GM12878 (cell line): ENCODE results near the gene SERPINB6. TPM values are rescaled to one million over a fixed set of nuclear protein-coding genes. Genes with fewer than 3 reads are reported as not detected.

ENCODE experiments used
- ATAC-seq: fragments of 200-7000 bp; cut with Tn5 transposase; 3 replicates; pipeline ENCODE4 v1.9.1; 2020; ENCODE audit warnings: mild to moderate bottlenecking, moderate library complexity
- BruUV-seq: library from RNA; stranded (reverse); fragments of 400-500 nt; replicated peaks from 2 replicates; lab custom pipeline; 2021; lab: Mats Ljungman, UMichigan
- CTCF ChIA-PET: fragments of 300-600 bp; sonication (Branson Sonifier 250); formaldehyde crosslinking; extraction: SDS; loops from one replicate; lab custom pipeline; 2021; ENCODE audit warnings: inconsistent platforms; lab: Yijun Ruan, JAX
- POLR2A ChIA-PET: fragments of 350-600 bp; formaldehyde crosslinking; extraction: SDS; loops from one replicate; lab custom pipeline; 2021; ENCODE audit warnings: inconsistent platforms; lab: Charles Lee
- RAD21 ChIA-PET: fragments of 300-600 bp; sonication (Branson Sonifier 250); formaldehyde crosslinking; loops from one replicate; lab custom pipeline; 2023; ENCODE audit warnings: antibody characterized with exemption; ENCODE audit not compliant: unreplicated experiment; lab: Charles Lee
- SMC1A ChIA-PET: fragments of 300-600 bp; sonication (Branson Sonifier 250); formaldehyde crosslinking; loops from one replicate; lab custom pipeline; 2023; ENCODE audit not compliant: unreplicated experiment, uncharacterized antibody; lab: Charles Lee
- DNase-seq: peaks from one replicate; pipeline ENCODE4 v3.0.0-alpha.2; 2011; ENCODE audit warnings: low read depth, low spot score
- FAIRE-seq: peaks from 3 replicates; lab custom pipeline; 2011; peaks lifted over from hg19 to GRCh38; lab: Jason Lieb, UNC
- H2AFZ ChIP-seq: 2 replicates; pipeline ENCODE4 v1.6.0; 2011; ENCODE audit warnings: low read depth, low read length, control low read depth; ENCODE audit not compliant: control insufficient read depth
- H3K27ac ChIP-seq: 2 replicates; pipeline ENCODE4 v1.5.1; 2011; ENCODE audit warnings: control low read depth; ENCODE audit not compliant: control insufficient read depth, insufficient read depth
- H3K27me3 ChIP-seq, 2 experiments: replicated peaks in 1 of 2; 2 replicates each; pipeline versions ENCODE4 v1.6.0 to v1.6.1; 2011; ENCODE audit warnings: low read length in 1 of 2; ENCODE audit not compliant: control insufficient read depth in 2 of 2, insufficient read depth in 2 of 2
- H3K36me3 ChIP-seq, 2 experiments: 2 replicates each; pipeline ENCODE4 v1.5.1; 2011; ENCODE audit warnings: low read length in 1 of 2; ENCODE audit not compliant: control insufficient read depth in 2 of 2, insufficient read depth in 2 of 2
- H3K4me1 ChIP-seq: 2 replicates; pipeline ENCODE4 v1.6.1; 2011; ENCODE audit warnings: mild to moderate bottlenecking, low read length, moderate library complexity, mixed read lengths; ENCODE audit not compliant: control insufficient read depth, insufficient read depth
- H3K4me2 ChIP-seq: 2 replicates; pipeline ENCODE4 v1.6.0; 2011; ENCODE audit warnings: control low read depth; ENCODE audit not compliant: control insufficient read depth, insufficient read depth
- H3K4me3 ChIP-seq: fragments of 200-600 bp; sonication (generic); 2 replicates; pipeline ENCODE4 v1.5.1; 2016
- H3K79me2 ChIP-seq: 2 replicates; pipeline ENCODE4 v1.6.0; 2011; ENCODE audit warnings: low read length; ENCODE audit not compliant: control insufficient read depth, insufficient read depth
- H3K9ac ChIP-seq: 2 replicates; pipeline ENCODE4 v1.8.0; 2011; ENCODE audit warnings: low read length, control low read depth, mixed read lengths; ENCODE audit not compliant: control insufficient read depth, insufficient read depth
- H3K9me3 ChIP-seq: replicated peaks from 3 replicates; pipeline ENCODE4 v1.5.1; 2011; ENCODE audit warnings: mild to moderate bottlenecking, low read length; ENCODE audit not compliant: control insufficient read depth, insufficient read depth
- H4K20me1 ChIP-seq: 2 replicates; pipeline ENCODE4 v1.6.0; 2011; ENCODE audit not compliant: control insufficient read depth, insufficient read depth
- ATF7 ChIP-seq: fragments of 450-650 bp; IDR thresholded peaks from 2 replicates; pipeline ENCODE4 v1.6.1; 2016; ENCODE audit warnings: low read depth, mild to moderate bottlenecking
- CHD4 ChIP-seq: fragments of 200-600 bp; sonication (generic); IDR thresholded peaks from 2 replicates; pipeline ENCODE4 v1.6.1; 2016; ENCODE audit warnings: mild to moderate bottlenecking
- FOXK2 ChIP-seq: fragments of 450-650 bp; IDR thresholded peaks from 2 replicates; pipeline ENCODE4 v1.6.1; 2017; ENCODE audit warnings: mild to moderate bottlenecking, moderate library complexity
- FOXM1 ChIP-seq: IDR thresholded peaks from 2 replicates; pipeline ENCODE4 v1.6.1; 2012; ENCODE audit warnings: low read depth, mild to moderate bottlenecking, inconsistent platforms, low read length, moderate library complexity
- KLF5 ChIP-seq: fragments of 450-650 bp; IDR thresholded peaks from 2 replicates; pipeline ENCODE4 v1.6.1; 2014; ENCODE audit warnings: mild to moderate bottlenecking; ENCODE audit not compliant: partially characterized antibody
- LARP7 ChIP-seq: fragments of 450-650 bp; IDR thresholded peaks from 2 replicates; pipeline ENCODE4 v1.6.1; 2017; ENCODE audit warnings: mild to moderate bottlenecking
- NKRF ChIP-seq: fragments of 450-650 bp; conservative IDR thresholded peaks from 2 replicates; pipeline ENCODE4 v1.6.1; 2017; ENCODE audit warnings: mild to moderate bottlenecking, moderate library complexity
- RELA ChIP-seq: fragments of 450-650 bp; IDR thresholded peaks from 2 replicates; pipeline ENCODE4 v1.8.0; 2014; ENCODE audit warnings: borderline replicate concordance; ENCODE audit not compliant: partially characterized antibody
- SIX5 ChIP-seq: IDR thresholded peaks from 2 replicates; pipeline ENCODE4 v1.6.1; 2011; ENCODE audit warnings: mild to moderate bottlenecking, low read depth, low read length, moderate library complexity; ENCODE audit not compliant: severe bottlenecking
- SUZ12 ChIP-seq: fragments of 200-600 bp; sonication (generic); IDR thresholded peaks from one replicate; pipeline ENCODE4 v1.6.1; 2018; ENCODE audit warnings: antibody characterized with exemption, mild to moderate bottlenecking; ENCODE audit not compliant: unreplicated experiment
- TCF3 ChIP-seq: IDR thresholded peaks from 2 replicates; pipeline ENCODE4 v1.6.1; 2012; ENCODE audit warnings: low read depth, mild to moderate bottlenecking, low read length, borderline replicate concordance; ENCODE audit not compliant: insufficient read depth
- ZNF217 ChIP-seq: fragments of 450-650 bp; IDR thresholded peaks from 2 replicates; pipeline ENCODE4 v1.6.1; 2017; ENCODE audit warnings: antibody characterized with exemption, mild to moderate bottlenecking
- ZZZ3 ChIP-seq: IDR thresholded peaks from 2 replicates; pipeline ENCODE4 v1.6.1; 2011; ENCODE audit warnings: low read depth; ENCODE audit not compliant: control insufficient read depth, insufficient read length
- WGBS: methylation state at CpG from one replicate; pipeline ENCODE4 v1.1.6; 2016; ENCODE audit warnings: low lambda C conversion rate; ENCODE audit not compliant: insufficient replicate concordance, insufficient coverage; ENCODE audit errors: missing lambda C conversion rate; 5-methylcytosine and 5-hydroxymethylcytosine counted together
- in situ Hi-C: fragments of 300-500 bp; cut with MboI; formaldehyde crosslinking; loops from 9 replicates; pipeline ENCODE4 v1.14.3; 2018; ENCODE audit warnings: mixed read lengths
- intact Hi-C: fragments of 100-400 bp; cut with micrococcal nuclease; formaldehyde crosslinking; loops from one replicate; pipeline ENCODE4 v1.14.2; 2022; ENCODE audit not compliant: unreplicated experiment
- polyA plus RNA-seq, 11 experiments: library from polyadenylated mRNA; depleted of rRNA in 4 of 11; unstranded in 6 of 11; stranded (reverse) in 5 of 11; fragments of >200 nt; fragmentation: Nextera tagmentation in 4 of 11; fragmentation: Illumina TruSeq in 1 of 11; extraction: Ambion mirVana in 4 of 11; extraction: Trizol in 1 of 11; gene quantifications; 1 replicate in 1 of 11; 2 replicates in 10 of 11; pipeline versions ENCODE4 v1.2.1 to v1.2.3, GENCODE V29; 2011 to 2016; ENCODE audit warnings: inconsistent platforms in 2 of 11, missing spikeins in 2 of 11, low read depth in 1 of 11
- total RNA-seq, 4 experiments: library from RNA; depleted of rRNA in 3 of 4; stranded (reverse); fragments of >200 nt in 3 of 4; fragmentation: Illumina TruSeq in 1 of 4; extraction: Trizol in 1 of 4; gene quantifications; 2 replicates each; pipeline versions ENCODE4 v1.2.1 to v1.2.3, GENCODE V29; 2013 to 2021

The SERPINB6 gene
- total and polyA plus RNA-seq, 10 of the 15 experiments (the other 5 are each of a cell fraction or from before 2014, with no cell fraction given) = 0.37 to 2.2 (median 0.68) TPM; not detected in 1

- Histone ChIP-seq H4K20me1 (no peaks in the 10 kb centered on the region), H2AFZ (no peak overlapping the region), H3K4me1 (peaks cover 4% of the 10 kb centered on the region), H3K4me3 (no peak overlapping the region), H3K9ac (no peak overlapping the region), H3K4me2 (no peak overlapping the region), H3K27me3 (peaks cover 0 to 5% of the 10 kb centered on the region in 2 experiments; a peak in 1 of 4 replicates), H3K36me3 (no peaks in the 10 kb centered on the region), H3K79me2 (no peaks in the 10 kb centered on the region), H3K27ac (no peak overlapping the region), H3K9me3 (no peaks in the 10 kb centered on the region; the same call in 2 of the 3 replicates)
- BruUV-seq = no TSS peak
- in situ Hi-C loops (loop anchor here (10.0 kb wide), 1 partner anchor 72 kb away; the partner anchor contains the start of gene SERPINB1), intact Hi-C loops (loop anchor here (5.0 kb wide), 1 partner anchor 124 kb away; no protein-coding TSS in a partner anchor)
- ChIA-PET SMC1A (interaction anchor here (1.1 to 6.4 kb wide), 4 partner anchors 15 to 160 kb away, joined by 3 to 54 read pairs (median 4); no protein-coding TSS in a partner anchor), POLR2A (interaction anchor here (0.6 kb wide), 1 partner anchor 125 kb away, joined by 3 read pairs; no protein-coding TSS in a partner anchor), RAD21 (no interaction called here), CTCF (interaction anchor here (0.6 to 5.0 kb wide), 6 partner anchors 15 to 791 kb away, joined by 3 to 57 read pairs (median 3); no protein-coding TSS in a partner anchor)
- DNase-seq (no peak), FAIRE-seq (no peak), ATAC-seq (no peak)
- WGBS = 2% methylated on average over 3 of the region's 3 CpGs
- TF ChIP-seq SIX5 = no peak
Measured at GRCh38 chr6:2916158-2916925, 55.0 kb downstream of the SERPINB6 start.

- H3K79me2 ChIP-seq = no peaks in the 10 kb centered on the region
- intact Hi-C loops = loop anchor here (5.0 kb wide), 1 partner anchor 123 kb away; no protein-coding TSS in a partner anchor
- DNase-seq (no peak), FAIRE-seq (no peak), ATAC-seq (no peak)
- no peaks in the 10 kb centered on the region for H4K20me1 ChIP-seq
- H3K9ac ChIP-seq = no peak overlapping the region
- no peak for TF ChIP-seq ZZZ3
- TF ChIP-seq FOXM1 = no peak
- TF ChIP-seq RELA = no peak
- TF ChIP-seq ATF7 = no peak
- no peak for TF ChIP-seq FOXK2
- no peak for TF ChIP-seq KLF5
- no peak for TF ChIP-seq TCF3
- no peak for TF ChIP-seq LARP7
- TF ChIP-seq ZNF217 = no peak
- no peak for TF ChIP-seq CHD4
- TF ChIP-seq NKRF = no peak
- no peak for TF ChIP-seq SUZ12
- WGBS = 58% methylated on average over 3 of the region's 3 CpGs
- no peaks in the 10 kb centered on the region for H3K27me3 ChIP-seq
- SMC1A ChIA-PET = interaction anchor here (1.1 to 6.4 kb wide), 8 partner anchors 17 to 123 kb away, joined by 3 to 54 read pairs (median 5); partner anchors contain the start of gene SERPINB1
- H3K36me3 ChIP-seq = no peaks in the 10 kb centered on the region
- in situ Hi-C loops = loop anchor here (10.0 kb wide), 1 partner anchor 70 kb away; the partner anchor contains the start of gene SERPINB1
- POLR2A ChIA-PET = no interaction called here
- H3K4me1 ChIP-seq = peaks cover 13% of the 10 kb centered on the region
- H3K9me3 ChIP-seq = no peaks in the 10 kb centered on the region
- H3K4me3 ChIP-seq = no peak overlapping the region
- no TSS peak for BruUV-seq
- no peak overlapping the region for H3K4me2 ChIP-seq
- H2AFZ ChIP-seq = no peak overlapping the region
- RAD21 ChIA-PET = interaction anchor here (1.4 to 2.1 kb wide), 3 partner anchors 16 to 74 kb away, joined by 3 to 11 read pairs (median 4); partner anchors contain the start of gene SERPINB1
- no peak overlapping the region for H3K27ac ChIP-seq
- CTCF ChIA-PET = interaction anchor here (0.9 to 5.0 kb wide), 9 partner anchors 9 to 124 kb away, joined by 3 to 57 read pairs (median 4); no protein-coding TSS in a partner anchor
Measured at GRCh38 chr6:2915150-2915549, 56.2 kb downstream of the SERPINB6 start.
